Neural progenitor cell (in vitro differentiated cells): Measurements from ENCODE around the gene HDAC4.

Experiments used
- EZH2 ChIP-seq: fragments of 200-600 bp; sonication (generic); IDR thresholded peaks from 2 replicates; pipeline ENCODE4 v1.6.1; 2017; ENCODE audit warnings: antibody characterized with exemption, mild to moderate bottlenecking, moderate library complexity
- TF ChIP-seq, protein P1 (sequence below): fragments of 200-600 bp; sonication (generic); IDR thresholded peaks from 2 replicates; pipeline ENCODE4 v1.5.1; 2017; ENCODE audit warnings: antibody characterized with exemption, mild to moderate bottlenecking

DNA sequence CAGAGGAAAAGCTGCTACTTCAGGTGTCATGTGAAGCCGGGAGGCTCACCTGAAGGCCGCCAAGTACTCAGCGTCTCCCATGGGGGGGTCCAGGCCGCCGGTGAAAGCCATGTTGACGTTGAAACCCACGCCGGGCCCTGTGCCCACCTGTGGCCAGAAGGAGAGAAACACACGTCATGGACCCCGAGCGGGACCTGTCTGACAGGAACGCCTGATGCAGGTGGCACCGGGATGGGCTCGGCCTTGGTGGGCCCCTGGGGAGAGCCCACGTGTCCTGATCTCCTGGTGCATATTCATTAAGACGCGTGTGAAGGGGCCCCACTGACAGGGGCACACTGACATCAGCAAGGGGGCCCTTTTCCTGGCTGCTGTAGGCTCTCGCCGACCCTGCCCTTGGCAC, 319.8 kb downstream of the HDAC4 start:
- no peak for TF ChIP-seq EZH2
- TF ChIP-seq, protein P1, sequence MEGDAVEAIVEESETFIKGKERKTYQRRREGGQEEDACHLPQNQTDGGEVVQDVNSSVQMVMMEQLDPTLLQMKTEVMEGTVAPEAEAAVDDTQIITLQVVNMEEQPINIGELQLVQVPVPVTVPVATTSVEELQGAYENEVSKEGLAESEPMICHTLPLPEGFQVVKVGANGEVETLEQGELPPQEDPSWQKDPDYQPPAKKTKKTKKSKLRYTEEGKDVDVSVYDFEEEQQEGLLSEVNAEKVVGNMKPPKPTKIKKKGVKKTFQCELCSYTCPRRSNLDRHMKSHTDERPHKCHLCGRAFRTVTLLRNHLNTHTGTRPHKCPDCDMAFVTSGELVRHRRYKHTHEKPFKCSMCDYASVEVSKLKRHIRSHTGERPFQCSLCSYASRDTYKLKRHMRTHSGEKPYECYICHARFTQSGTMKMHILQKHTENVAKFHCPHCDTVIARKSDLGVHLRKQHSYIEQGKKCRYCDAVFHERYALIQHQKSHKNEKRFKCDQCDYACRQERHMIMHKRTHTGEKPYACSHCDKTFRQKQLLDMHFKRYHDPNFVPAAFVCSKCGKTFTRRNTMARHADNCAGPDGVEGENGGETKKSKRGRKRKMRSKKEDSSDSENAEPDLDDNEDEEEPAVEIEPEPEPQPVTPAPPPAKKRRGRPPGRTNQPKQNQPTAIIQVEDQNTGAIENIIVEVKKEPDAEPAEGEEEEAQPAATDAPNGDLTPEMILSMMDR = no peak
